CD4-positive, alpha-beta T cell (primary cell): ENCODE measurements around the gene NEU4. TPM values are rescaled to one million over a fixed set of nuclear protein-coding genes. Genes with fewer than 3 reads are reported as not detected.
A peak's percentile ranks its signal among the peaks of the same experiment; 100 is the strongest.

Experiments used
- ATAC-seq: fragments of 200-7000 bp; cut with Tn5 transposase; one replicate; pipeline ENCODE4 v1.10.0; 2022; ENCODE audit warnings: mild to moderate bottlenecking; ENCODE audit not compliant: poor library complexity
- CTCF ChIA-PET: fragments of 350-600 bp; sonication (Branson Sonifier 250); formaldehyde crosslinking; loops from one replicate; lab custom pipeline; 2021; ENCODE audit warnings: antibody characterized with exemption, inconsistent platforms; lab: Charles Lee
- POLR2A ChIA-PET: fragments of 350-600 bp; sonication (Branson Sonifier 250); formaldehyde crosslinking; loops from one replicate; lab custom pipeline; 2021; ENCODE audit warnings: antibody characterized with exemption, inconsistent platforms; lab: Charles Lee
- DNase-seq, 14 experiments: peaks; one replicate each; pipeline ENCODE4 v3.0.0-alpha.2; 2013 to 2020; ENCODE audit warnings: mixed read lengths in 2 of 14
- H3K27ac ChIP-seq, 2 donors: one replicate each; pipeline versions ENCODE4 v1.5.1 to v1.7.0; 2013; ENCODE audit warnings: low read length in 2 of 2, low read depth in 1 of 2, mild to moderate bottlenecking in 1 of 2
- H3K27me3 ChIP-seq, 2 experiments: 1 replicate in 1 of 2; 2 replicates in 1 of 2; pipeline versions ENCODE4 v1.6.1 to v1.7.0; 2013; ENCODE audit warnings: low read length in 2 of 2, control low read depth in 1 of 2, mild to moderate bottlenecking in 1 of 2, moderate library complexity in 1 of 2; ENCODE audit not compliant: insufficient read depth in 2 of 2, control insufficient read depth in 1 of 2
- H3K36me3 ChIP-seq: one replicate; pipeline ENCODE4 v1.6.1; 2013; ENCODE audit warnings: low read length, control low read depth; ENCODE audit not compliant: insufficient read depth
- H3K4me1 ChIP-seq: one replicate; pipeline ENCODE4 v1.6.1; 2013; ENCODE audit warnings: low read length, control low read depth; ENCODE audit not compliant: insufficient read depth
- H3K4me3 ChIP-seq: one replicate; pipeline ENCODE4 v1.5.1; 2013; ENCODE audit warnings: mild to moderate bottlenecking, low read length, moderate library complexity
- H3K9me3 ChIP-seq, 2 experiments: 1 replicate in 1 of 2; 2 replicates in 1 of 2; pipeline versions ENCODE4 v1.6.1 to v1.7.0; 2013; ENCODE audit warnings: low read length in 2 of 2, mild to moderate bottlenecking in 2 of 2, control low read depth in 1 of 2, moderate library complexity in 1 of 2; ENCODE audit not compliant: control insufficient read depth in 1 of 2, insufficient read depth in 1 of 2
- H3K27ac Mint-ChIP-seq: one replicate; pipeline ENCODE4 v1.8.0; 2020; ENCODE audit warnings: mixed read lengths
- H3K27me3 Mint-ChIP-seq: one replicate; pipeline ENCODE4 v1.8.0; 2021; ENCODE audit warnings: mixed read lengths
- H3K36me3 Mint-ChIP-seq: one replicate; pipeline ENCODE4 v1.8.0; 2021; ENCODE audit warnings: low read depth, mixed read lengths
- H3K4me1 Mint-ChIP-seq: one replicate; pipeline ENCODE4 v1.8.0; 2021; ENCODE audit warnings: low read depth, mixed read lengths
- H3K4me3 Mint-ChIP-seq: one replicate; pipeline ENCODE4 v1.8.0; 2020; ENCODE audit warnings: mild to moderate bottlenecking, mixed read lengths
- H3K9me3 Mint-ChIP-seq: one replicate; pipeline ENCODE4 v1.8.0; 2020; ENCODE audit warnings: mixed read lengths
- intact Hi-C, 2 experiments: fragments of 100-400 bp; cut with DNase I in 1 of 2; cut with micrococcal nuclease in 1 of 2; formaldehyde crosslinking; loops; one replicate each; pipeline versions ENCODE4 v1.15.1 to v1.9.0; 2023 to 2025; cut with DNase I, micrococcal nuclease
- total RNA-seq, 174 experiments: library from RNA in 2 of 174; stranded (reverse) in 2 of 174; gene quantifications; one replicate each; pipeline ENCODE4 v1.2.3 and lab custom pipeline; 2021 to 2026
- TF ChIP-seq, protein P1 (sequence below): fragments of 200-600 bp; IDR thresholded peaks from one replicate; pipeline ENCODE4 v1.8.0; 2022; ENCODE audit warnings: antibody characterized with exemption, mild to moderate bottlenecking

NEU4 gene
- total RNA-seq, 2 experiments from 2014 or later, result 4.3 to 6.8 TPM

DNA sequence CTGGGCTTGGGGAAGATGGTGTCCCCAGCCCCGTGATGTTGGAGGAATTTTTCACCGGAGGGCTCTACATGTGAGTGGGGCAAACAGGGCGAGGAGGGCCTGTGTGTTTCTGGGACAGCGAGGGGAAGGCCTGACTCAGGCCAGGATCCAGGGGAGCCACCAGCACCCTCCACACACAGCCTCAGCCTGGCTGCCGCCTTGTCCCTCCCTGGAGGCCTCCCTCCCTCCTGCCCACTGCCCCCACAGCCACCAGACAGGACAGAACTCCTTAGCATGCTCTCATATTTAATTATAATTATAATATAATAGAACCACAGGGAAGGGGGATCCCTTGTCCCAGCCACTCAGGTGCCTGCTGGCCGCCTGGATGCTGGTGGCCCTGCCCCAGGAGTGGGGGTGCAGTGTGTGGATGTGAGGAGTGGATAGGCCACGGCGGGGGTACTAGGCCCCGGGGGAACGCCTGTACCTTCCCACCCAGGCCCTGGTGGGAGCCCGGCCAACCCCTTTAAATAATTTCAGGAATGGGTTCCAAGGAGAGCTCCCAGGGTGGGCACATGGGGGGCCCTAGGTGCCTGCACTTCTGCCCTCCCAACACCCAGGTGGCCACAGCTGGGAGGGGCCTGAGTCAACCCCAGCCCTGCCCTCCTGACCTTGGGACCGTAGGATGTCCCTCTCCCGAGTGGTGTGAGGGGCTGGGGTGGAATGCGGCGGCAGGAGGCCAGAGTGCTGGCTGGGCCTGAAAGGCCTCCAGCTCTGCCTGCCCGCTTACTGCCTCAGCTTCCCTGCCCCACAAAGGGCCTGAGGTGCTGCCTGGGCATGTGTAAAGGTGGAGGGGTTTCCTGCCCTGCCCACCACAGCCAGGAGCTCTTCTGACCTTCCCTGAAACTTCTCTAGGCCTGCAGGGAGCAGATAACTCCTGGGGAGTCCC lies 40.9 kb downstream of the NEU4 start:
- ATAC-seq, result no peak
- no peaks in the 10 kb centered on the region for H3K27me3 ChIP-seq
- H3K9me3 Mint-ChIP-seq, result no peaks in the 10 kb centered on the region
- peaks cover 26% of the 10 kb centered on the region for H3K4me1 ChIP-seq
- ChIA-PET CTCF (no interaction called here), POLR2A (no interaction called here)
- H3K27ac Mint-ChIP-seq, result no peak overlapping the region
- TF ChIP-seq, protein P1, sequence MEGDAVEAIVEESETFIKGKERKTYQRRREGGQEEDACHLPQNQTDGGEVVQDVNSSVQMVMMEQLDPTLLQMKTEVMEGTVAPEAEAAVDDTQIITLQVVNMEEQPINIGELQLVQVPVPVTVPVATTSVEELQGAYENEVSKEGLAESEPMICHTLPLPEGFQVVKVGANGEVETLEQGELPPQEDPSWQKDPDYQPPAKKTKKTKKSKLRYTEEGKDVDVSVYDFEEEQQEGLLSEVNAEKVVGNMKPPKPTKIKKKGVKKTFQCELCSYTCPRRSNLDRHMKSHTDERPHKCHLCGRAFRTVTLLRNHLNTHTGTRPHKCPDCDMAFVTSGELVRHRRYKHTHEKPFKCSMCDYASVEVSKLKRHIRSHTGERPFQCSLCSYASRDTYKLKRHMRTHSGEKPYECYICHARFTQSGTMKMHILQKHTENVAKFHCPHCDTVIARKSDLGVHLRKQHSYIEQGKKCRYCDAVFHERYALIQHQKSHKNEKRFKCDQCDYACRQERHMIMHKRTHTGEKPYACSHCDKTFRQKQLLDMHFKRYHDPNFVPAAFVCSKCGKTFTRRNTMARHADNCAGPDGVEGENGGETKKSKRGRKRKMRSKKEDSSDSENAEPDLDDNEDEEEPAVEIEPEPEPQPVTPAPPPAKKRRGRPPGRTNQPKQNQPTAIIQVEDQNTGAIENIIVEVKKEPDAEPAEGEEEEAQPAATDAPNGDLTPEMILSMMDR, result no peak
- DNase-seq, result peak in 1 of 14 experiments; percentile 15
- intact Hi-C loops, result no loop called here
- no peak overlapping the region for H3K4me3 Mint-ChIP-seq
- no peak overlapping the region for H3K4me3 ChIP-seq
- no peaks in the 10 kb centered on the region for H3K9me3 ChIP-seq
- H3K36me3 ChIP-seq, result peaks cover 4% of the 10 kb centered on the region
- H3K27ac ChIP-seq, result no peak overlapping the region
- H3K4me1 Mint-ChIP-seq, result peaks cover 14% of the 10 kb centered on the region
- no peaks in the 10 kb centered on the region for H3K36me3 Mint-ChIP-seq
- no peaks in the 10 kb centered on the region for H3K27me3 Mint-ChIP-seq

DNA sequence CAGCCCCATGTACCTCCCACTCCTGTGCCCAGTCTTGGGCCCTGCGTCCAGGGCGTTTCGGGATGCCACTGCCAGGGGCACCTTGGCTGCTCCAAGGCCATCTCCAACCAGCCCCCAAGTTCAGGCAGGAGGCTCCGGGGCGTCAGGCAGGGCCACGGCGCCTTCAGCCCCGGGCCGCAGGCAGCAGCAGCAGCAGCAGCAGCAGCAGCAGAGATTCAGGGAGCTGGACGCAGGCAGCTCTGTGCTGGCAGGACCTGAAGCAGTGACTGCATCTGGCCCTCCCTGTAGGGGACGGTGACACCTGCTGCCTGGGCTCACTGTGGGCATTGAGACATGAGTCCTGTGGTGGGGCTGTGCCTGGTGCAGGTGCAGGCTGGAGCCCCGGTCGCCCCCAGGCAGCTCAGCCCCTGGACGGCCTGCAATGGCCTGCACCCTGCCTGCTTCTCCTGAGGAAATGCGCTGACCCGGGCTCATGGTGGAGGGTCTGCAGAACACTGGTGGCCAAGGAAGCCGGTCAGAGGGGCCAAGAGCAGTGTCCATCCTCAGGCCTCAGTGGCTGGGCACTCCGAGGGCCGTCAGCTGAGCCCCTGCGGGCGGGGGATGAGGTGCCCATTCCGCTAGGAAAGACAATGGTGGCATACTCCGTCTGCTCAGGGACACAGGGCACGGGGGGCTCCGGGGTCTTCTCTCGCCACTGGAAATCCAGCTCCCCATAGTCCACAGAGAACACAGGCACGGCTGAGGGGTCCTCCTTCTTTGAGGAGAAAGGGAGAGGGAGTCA lies 41.7 kb downstream of the NEU4 start:
- DNase-seq (peak in 1 of 14 experiments; percentile 20), ATAC-seq (no peak)
- CTCF ChIA-PET, result no interaction called here
- no peak overlapping the region for H3K4me3 ChIP-seq
- H3K27me3 ChIP-seq, result no peaks in the 10 kb centered on the region
- H3K4me1 ChIP-seq, result peaks cover 29% of the 10 kb centered on the region
- H3K36me3 ChIP-seq, result peaks cover 4% of the 10 kb centered on the region
- TF ChIP-seq, protein P1, result no peak
- Mint-ChIP-seq H3K4me1 (peaks cover 6% of the 10 kb centered on the region), H3K27me3 (no peaks in the 10 kb centered on the region), H3K4me3 (no peak overlapping the region), H3K36me3 (no peaks in the 10 kb centered on the region), H3K27ac (no peak overlapping the region), H3K9me3 (no peaks in the 10 kb centered on the region)
- H3K27ac ChIP-seq, result no peak overlapping the region
- no peaks in the 10 kb centered on the region for H3K9me3 ChIP-seq
- POLR2A ChIA-PET, result no interaction called here
- intact Hi-C loops, result no loop called here

- ATAC-seq (no peak), DNase-seq (no peak)
- ChIA-PET POLR2A (no interaction called here), CTCF (no interaction called here)
- intact Hi-C loops, result no loop called here
- no peaks in the 10 kb centered on the region for H3K4me1 Mint-ChIP-seq
- Histone ChIP-seq H3K27ac (no peak overlapping the region), H3K4me3 (no peak overlapping the region), H3K27me3 (no peaks in the 10 kb centered on the region), H3K9me3 (no peaks in the 10 kb centered on the region), H3K36me3 (peaks cover 4% of the 10 kb centered on the region), H3K4me1 (peaks cover 30% of the 10 kb centered on the region)
- no peaks in the 10 kb centered on the region for H3K27me3 Mint-ChIP-seq
- no peaks in the 10 kb centered on the region for H3K9me3 Mint-ChIP-seq
- no peak overlapping the region for H3K4me3 Mint-ChIP-seq
- no peak overlapping the region for H3K27ac Mint-ChIP-seq
- TF ChIP-seq, protein P1, result no peak
- no peaks in the 10 kb centered on the region for H3K36me3 Mint-ChIP-seq
Observed at GRCh38 chr2:241851325-241852115, 42.5 kb downstream of the NEU4 start.
